Chondrocyte (in vitro differentiated cells): ENCODE data around the gene COA1. TPM values are rescaled to one million over a fixed set of nuclear protein-coding genes. Genes with fewer than 3 reads are reported as not detected.
A peak's percentile ranks its signal among the peaks of the same experiment; 100 is the strongest.

Experiments
- DNase-seq: peaks from one replicate; pipeline ENCODE4 v3.0.0; 2021; ENCODE audit warnings: mixed read lengths, low spot score
- H3K27ac Mint-ChIP-seq: one replicate; pipeline ENCODE4 v1.8.0; 2021; ENCODE audit warnings: mild to moderate bottlenecking, moderate library complexity, mixed read lengths; ENCODE audit not compliant: unreplicated experiment
- H3K27me3 Mint-ChIP-seq: 2 replicates; pipeline ENCODE4 v1.8.0; 2021; ENCODE audit warnings: low read depth, mixed read lengths
- H3K36me3 Mint-ChIP-seq: 2 replicates; pipeline ENCODE4 v1.8.0; 2021; ENCODE audit warnings: low read depth, mixed read lengths
- H3K4me1 Mint-ChIP-seq: 2 replicates; pipeline ENCODE4 v1.8.0; 2021; ENCODE audit warnings: low read depth, mild to moderate bottlenecking, mixed read lengths
- H3K4me3 Mint-ChIP-seq: one replicate; pipeline ENCODE4 v1.8.0; 2021; ENCODE audit warnings: mild to moderate bottlenecking, moderate library complexity, mixed read lengths; ENCODE audit not compliant: unreplicated experiment
- H3K9me3 Mint-ChIP-seq: 2 replicates; pipeline ENCODE4 v1.8.0; 2021; ENCODE audit warnings: low read depth, mixed read lengths
- total RNA-seq: library from RNA; stranded (reverse); gene quantifications from 3 replicates; pipeline ENCODE4 v1.2.1, GENCODE V29; 2021
- TF ChIP-seq, protein P1 (sequence below): fragments of 200-600 bp; sonication (generic); IDR thresholded peaks from 2 replicates; pipeline ENCODE4 v1.5.0; 2021; ENCODE audit warnings: antibody characterized with exemption, mild to moderate bottlenecking, moderate library complexity

The COA1 gene
- total RNA-seq, 1 donor from 2014 or later, result 33.5 TPM

GRCh38 chr7:43592326-43592725 is 137.0 kb downstream of the COA1 start:
- Mint-ChIP-seq H3K36me3 (peaks cover 2% of the 10 kb centered on the region), H3K27ac (peak overlapping the region; percentile 80), H3K4me3 (no peak overlapping the region), H3K4me1 (peaks cover 85% of the 10 kb centered on the region), H3K9me3 (peaks cover 3% of the 10 kb centered on the region), H3K27me3 (no peaks in the 10 kb centered on the region)
- TF ChIP-seq, protein P1, sequence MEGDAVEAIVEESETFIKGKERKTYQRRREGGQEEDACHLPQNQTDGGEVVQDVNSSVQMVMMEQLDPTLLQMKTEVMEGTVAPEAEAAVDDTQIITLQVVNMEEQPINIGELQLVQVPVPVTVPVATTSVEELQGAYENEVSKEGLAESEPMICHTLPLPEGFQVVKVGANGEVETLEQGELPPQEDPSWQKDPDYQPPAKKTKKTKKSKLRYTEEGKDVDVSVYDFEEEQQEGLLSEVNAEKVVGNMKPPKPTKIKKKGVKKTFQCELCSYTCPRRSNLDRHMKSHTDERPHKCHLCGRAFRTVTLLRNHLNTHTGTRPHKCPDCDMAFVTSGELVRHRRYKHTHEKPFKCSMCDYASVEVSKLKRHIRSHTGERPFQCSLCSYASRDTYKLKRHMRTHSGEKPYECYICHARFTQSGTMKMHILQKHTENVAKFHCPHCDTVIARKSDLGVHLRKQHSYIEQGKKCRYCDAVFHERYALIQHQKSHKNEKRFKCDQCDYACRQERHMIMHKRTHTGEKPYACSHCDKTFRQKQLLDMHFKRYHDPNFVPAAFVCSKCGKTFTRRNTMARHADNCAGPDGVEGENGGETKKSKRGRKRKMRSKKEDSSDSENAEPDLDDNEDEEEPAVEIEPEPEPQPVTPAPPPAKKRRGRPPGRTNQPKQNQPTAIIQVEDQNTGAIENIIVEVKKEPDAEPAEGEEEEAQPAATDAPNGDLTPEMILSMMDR, result no peak
- no peak for DNase-seq

- H3K36me3 Mint-ChIP-seq, result no peaks in the 10 kb centered on the region
- no peak overlapping the region for H3K4me3 Mint-ChIP-seq
- H3K27me3 Mint-ChIP-seq, result no peaks in the 10 kb centered on the region
- H3K27ac Mint-ChIP-seq, result peak overlapping the region; percentile 80
- peaks cover 3% of the 10 kb centered on the region for H3K9me3 Mint-ChIP-seq
- H3K4me1 Mint-ChIP-seq, result peaks cover 85% of the 10 kb centered on the region
- TF ChIP-seq, protein P1, result no peak
- DNase-seq, result no peak
Observed at GRCh38 chr7:43591558-43592180, 137.7 kb downstream of the COA1 start.

DNA sequence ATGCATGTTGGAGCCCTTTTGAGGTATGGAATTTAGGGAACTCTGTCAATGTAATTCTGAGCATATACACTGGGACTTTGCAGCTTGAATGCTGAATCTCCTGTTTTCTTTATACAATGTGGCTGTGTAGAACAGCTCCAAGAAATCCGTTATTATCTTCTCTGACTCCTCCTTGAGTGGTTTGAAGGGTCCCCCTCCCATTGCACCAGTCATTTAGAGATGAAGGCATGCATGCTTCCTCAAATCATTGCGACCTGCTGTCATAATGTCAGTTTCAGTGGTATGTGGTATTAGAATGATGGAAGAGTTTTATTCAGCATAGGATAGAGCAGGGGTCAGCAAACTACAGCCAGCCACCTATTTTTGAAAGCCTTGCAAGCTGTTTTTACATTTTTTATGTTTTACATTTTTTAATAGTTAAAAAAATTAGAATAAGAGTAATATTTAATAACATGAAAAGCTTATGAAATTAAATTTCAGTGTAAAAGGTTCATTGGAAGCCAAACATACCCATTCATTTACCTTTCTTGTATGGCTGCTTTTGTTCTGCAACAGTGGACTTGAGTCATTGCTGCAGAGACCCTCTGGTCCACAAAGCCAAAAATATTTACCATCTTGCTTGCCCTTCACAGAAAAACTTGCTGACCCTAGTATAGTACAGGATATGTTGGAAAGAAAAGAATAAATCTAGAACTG is 138.3 kb downstream of the COA1 start:
- peak overlapping the region; percentile 80 for H3K27ac Mint-ChIP-seq
- H3K9me3 Mint-ChIP-seq, result peaks cover 3% of the 10 kb centered on the region
- H3K4me1 Mint-ChIP-seq, result peaks cover 85% of the 10 kb centered on the region
- no peak for DNase-seq
- H3K4me3 Mint-ChIP-seq, result no peak overlapping the region
- TF ChIP-seq, protein P1, result no peak
- H3K27me3 Mint-ChIP-seq, result no peaks in the 10 kb centered on the region
- H3K36me3 Mint-ChIP-seq, result no peaks in the 10 kb centered on the region

DNA sequence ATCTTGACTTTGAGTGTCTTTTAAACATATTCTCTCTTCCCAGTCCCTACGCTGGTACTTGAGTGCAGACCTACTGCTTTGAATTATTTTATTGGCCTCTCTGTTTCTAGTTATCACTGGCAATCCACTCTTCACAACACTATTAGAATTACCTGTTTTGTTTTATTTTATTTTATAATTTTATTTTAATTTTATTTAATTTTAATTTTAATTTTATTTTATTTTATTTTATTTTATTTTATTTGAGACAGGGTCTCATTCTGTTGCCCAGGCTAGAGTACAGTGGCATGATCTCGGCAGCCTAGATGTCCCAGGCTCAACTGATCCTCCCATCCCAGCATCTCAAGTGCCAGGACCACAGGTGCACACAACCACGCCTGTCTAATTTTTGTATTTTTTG is 139.6 kb downstream of the COA1 start:
- H3K27ac Mint-ChIP-seq, result no peak overlapping the region
- TF ChIP-seq, protein P1, result no peak
- no peaks in the 10 kb centered on the region for H3K36me3 Mint-ChIP-seq
- H3K4me1 Mint-ChIP-seq, result peaks cover 84% of the 10 kb centered on the region
- no peaks in the 10 kb centered on the region for H3K27me3 Mint-ChIP-seq
- peaks cover 3% of the 10 kb centered on the region for H3K9me3 Mint-ChIP-seq
- DNase-seq, result no peak
- no peak overlapping the region for H3K4me3 Mint-ChIP-seq

Other genes with a start within 250 kb of the COA1 start
- gene STK17A, start 146.4 kb downstream of the COA1 start, total RNA-seq, result 17.1 to 35.0 TPM (median 35.0 TPM) in 3 replicates
- gene BLVRA, start 29.2 kb upstream of the COA1 start, total RNA-seq, result 27.2 to 53.8 TPM (median 48.9 TPM) in 3 replicates
- gene MRPS24, start 140.0 kb upstream of the COA1 start, total RNA-seq, result 70.2 to 76.9 TPM (median 72.9 TPM) in 3 replicates
- 24.4 to 31.3 TPM (median 25.4 TPM) in 3 replicates for gene URGCP, start 177.1 kb upstream of the COA1 start, total RNA-seq
- gene UBE2D4, start 196.9 kb upstream of the COA1 start, total RNA-seq, result 15.4 to 26.8 TPM (median 22.5 TPM) in 3 replicates